ENCODE measurements around the gene MYOM1.

DNA sequence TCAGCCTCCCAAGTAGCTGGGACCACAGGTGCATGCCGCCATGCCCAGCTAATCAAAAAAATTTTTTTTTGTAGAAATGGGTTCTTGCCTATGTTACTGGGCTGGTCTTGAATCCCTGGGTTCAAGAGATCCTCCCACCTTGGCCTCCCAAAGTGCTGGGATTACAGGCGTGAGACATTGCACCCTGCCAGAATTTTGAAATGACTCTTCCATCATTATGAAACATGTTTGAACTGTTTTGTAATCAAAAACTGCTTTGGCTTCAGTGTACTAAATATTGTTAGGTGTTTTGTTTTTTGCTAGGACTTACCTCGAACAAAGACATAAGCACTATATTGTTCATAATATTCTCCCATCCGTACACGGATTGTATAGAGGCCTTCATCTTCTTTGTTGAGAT is 55.8 kb downstream of the MYOM1 start:
- TF ChIP-seq, protein P1, sequence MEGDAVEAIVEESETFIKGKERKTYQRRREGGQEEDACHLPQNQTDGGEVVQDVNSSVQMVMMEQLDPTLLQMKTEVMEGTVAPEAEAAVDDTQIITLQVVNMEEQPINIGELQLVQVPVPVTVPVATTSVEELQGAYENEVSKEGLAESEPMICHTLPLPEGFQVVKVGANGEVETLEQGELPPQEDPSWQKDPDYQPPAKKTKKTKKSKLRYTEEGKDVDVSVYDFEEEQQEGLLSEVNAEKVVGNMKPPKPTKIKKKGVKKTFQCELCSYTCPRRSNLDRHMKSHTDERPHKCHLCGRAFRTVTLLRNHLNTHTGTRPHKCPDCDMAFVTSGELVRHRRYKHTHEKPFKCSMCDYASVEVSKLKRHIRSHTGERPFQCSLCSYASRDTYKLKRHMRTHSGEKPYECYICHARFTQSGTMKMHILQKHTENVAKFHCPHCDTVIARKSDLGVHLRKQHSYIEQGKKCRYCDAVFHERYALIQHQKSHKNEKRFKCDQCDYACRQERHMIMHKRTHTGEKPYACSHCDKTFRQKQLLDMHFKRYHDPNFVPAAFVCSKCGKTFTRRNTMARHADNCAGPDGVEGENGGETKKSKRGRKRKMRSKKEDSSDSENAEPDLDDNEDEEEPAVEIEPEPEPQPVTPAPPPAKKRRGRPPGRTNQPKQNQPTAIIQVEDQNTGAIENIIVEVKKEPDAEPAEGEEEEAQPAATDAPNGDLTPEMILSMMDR (IDR thresholded peaks at IDR 0.05) = no peak
- no peak for TF ChIP-seq POLR2A (IDR thresholded peaks at IDR 0.05)

Data from Peyer's patch (tissue), 4 donors.